Kidney epithelial cell (primary cell): ENCODE results near the gene AFF3. TPM values are rescaled to one million over a fixed set of nuclear protein-coding genes. Genes with fewer than 3 reads are reported as not detected.

Experiments used
- DNase-seq: peaks from one replicate; pipeline ENCODE4 v3.0.0-alpha.2; 2010; ENCODE audit warnings: low read depth
- H3K27me3 ChIP-seq: 2 replicates; pipeline ENCODE4 v1.6.0; 2011; ENCODE audit warnings: low read length; ENCODE audit not compliant: control insufficient read depth, insufficient read depth
- H3K36me3 ChIP-seq: 2 replicates; pipeline ENCODE4 v1.5.1; 2011; ENCODE audit warnings: low read length; ENCODE audit not compliant: control insufficient read depth, insufficient read depth
- H3K4me3 ChIP-seq: 2 replicates; pipeline ENCODE4 v1.5.1; 2011; ENCODE audit warnings: low read depth, mild to moderate bottlenecking, control low read depth, low read length
- total RNA-seq: library from RNA; depleted of rRNA; stranded (reverse); fragments of >200 nt; gene quantifications from 2 replicates; pipeline ENCODE4 v1.2.3, GENCODE V29; 2015
- TF ChIP-seq, protein P1 (sequence below): IDR thresholded peaks from 2 replicates; pipeline ENCODE4 v1.5.1; 2011; ENCODE audit warnings: mild to moderate bottlenecking, moderate library complexity, low read length, control low read depth, inconsistent platforms; ENCODE audit not compliant: insufficient read depth, poor library complexity, severe bottlenecking

Gene AFF3
- total RNA-seq, 1 donor from 2014 or later: 13.9 TPM

- DNase-seq: no peak
- TF ChIP-seq, protein P1, sequence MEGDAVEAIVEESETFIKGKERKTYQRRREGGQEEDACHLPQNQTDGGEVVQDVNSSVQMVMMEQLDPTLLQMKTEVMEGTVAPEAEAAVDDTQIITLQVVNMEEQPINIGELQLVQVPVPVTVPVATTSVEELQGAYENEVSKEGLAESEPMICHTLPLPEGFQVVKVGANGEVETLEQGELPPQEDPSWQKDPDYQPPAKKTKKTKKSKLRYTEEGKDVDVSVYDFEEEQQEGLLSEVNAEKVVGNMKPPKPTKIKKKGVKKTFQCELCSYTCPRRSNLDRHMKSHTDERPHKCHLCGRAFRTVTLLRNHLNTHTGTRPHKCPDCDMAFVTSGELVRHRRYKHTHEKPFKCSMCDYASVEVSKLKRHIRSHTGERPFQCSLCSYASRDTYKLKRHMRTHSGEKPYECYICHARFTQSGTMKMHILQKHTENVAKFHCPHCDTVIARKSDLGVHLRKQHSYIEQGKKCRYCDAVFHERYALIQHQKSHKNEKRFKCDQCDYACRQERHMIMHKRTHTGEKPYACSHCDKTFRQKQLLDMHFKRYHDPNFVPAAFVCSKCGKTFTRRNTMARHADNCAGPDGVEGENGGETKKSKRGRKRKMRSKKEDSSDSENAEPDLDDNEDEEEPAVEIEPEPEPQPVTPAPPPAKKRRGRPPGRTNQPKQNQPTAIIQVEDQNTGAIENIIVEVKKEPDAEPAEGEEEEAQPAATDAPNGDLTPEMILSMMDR: no peak
- H3K27me3 ChIP-seq: peaks cover 3% of the 10 kb centered on the region
- H3K4me3 ChIP-seq: no peak overlapping the region
- no peaks in the 10 kb centered on the region for H3K36me3 ChIP-seq
Measured at GRCh38 chr2:100041946-100042345, 100.4 kb downstream of the AFF3 start.

DNA sequence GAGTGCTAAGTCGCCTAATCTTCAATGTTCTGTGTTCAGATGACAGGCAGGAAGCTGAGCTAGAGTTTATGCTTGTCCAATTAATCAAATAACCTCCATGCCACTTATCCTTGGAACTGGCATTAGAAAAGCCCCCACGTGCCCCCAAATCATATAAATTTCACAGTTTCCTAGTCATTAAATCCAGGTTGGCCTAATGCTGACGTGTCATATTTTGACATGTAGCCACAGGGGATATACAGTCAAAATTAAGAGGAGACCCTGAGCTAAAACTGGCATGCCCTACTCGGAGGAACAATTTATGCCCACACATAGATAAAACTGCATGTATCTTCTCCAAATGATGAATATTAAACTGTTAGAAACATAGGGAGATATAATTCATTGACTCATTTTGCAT is 101.0 kb downstream of the AFF3 start:
- Histone ChIP-seq H3K27me3 (peaks cover 3% of the 10 kb centered on the region), H3K4me3 (no peak overlapping the region), H3K36me3 (no peaks in the 10 kb centered on the region)
- TF ChIP-seq, protein P1: no peak
- no peak for DNase-seq

DNA sequence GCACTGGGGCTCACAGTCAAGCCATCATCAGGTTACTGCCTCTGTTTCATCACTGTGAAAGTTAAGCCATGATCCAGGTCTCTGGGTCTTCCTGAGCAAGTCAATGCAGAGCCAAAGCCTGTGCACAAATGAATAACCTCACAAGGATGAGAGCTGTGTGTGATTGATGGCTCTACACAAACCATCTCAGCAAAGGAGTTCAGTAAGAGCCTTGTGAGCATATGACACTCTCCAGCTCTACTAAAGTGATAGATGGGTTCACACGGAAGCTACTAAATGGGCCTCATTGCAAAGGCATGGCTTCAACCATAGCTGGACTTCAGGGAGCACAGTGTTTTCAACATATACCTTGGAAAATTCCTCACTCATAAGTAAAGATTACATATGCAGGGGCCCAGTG is 101.5 kb downstream of the AFF3 start:
- Histone ChIP-seq H3K4me3 (no peak overlapping the region), H3K36me3 (no peaks in the 10 kb centered on the region), H3K27me3 (peaks cover 3% of the 10 kb centered on the region)
- TF ChIP-seq, protein P1: no peak
- DNase-seq: no peak

GRCh38 chr2:100039291-100039980 is 103.0 kb downstream of the AFF3 start:
- TF ChIP-seq, protein P1: no peak
- no peaks in the 10 kb centered on the region for H3K36me3 ChIP-seq
- no peak overlapping the region for H3K4me3 ChIP-seq
- H3K27me3 ChIP-seq: peaks cover 3% of the 10 kb centered on the region
- no peak for DNase-seq

GRCh38 chr2:100038011-100038410 is 104.4 kb downstream of the AFF3 start:
- no peak overlapping the region for H3K4me3 ChIP-seq
- TF ChIP-seq, protein P1: no peak
- no peaks in the 10 kb centered on the region for H3K27me3 ChIP-seq
- DNase-seq: no peak
- H3K36me3 ChIP-seq: no peaks in the 10 kb centered on the region

DNA sequence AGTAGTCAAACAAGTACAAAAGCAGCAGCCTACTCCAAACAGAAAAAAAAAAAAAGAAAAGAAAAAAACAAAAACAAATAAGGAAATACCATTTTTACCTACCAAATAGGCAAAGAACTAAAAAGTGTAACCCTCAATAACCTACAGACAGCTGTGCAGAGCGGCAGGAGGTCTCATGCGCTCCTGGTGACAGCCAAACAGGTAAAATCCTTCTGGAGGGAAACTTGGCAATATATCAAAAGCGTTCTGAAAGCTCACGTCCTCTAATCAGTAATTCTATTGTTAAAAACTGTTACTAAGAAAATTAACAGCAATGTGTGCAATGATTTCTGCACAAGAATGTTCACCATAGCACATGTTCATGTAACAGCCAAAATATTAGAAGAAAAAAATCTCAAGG is 105.6 kb downstream of the AFF3 start:
- no peaks in the 10 kb centered on the region for H3K27me3 ChIP-seq
- H3K4me3 ChIP-seq: no peak overlapping the region
- TF ChIP-seq, protein P1: no peak
- H3K36me3 ChIP-seq: no peaks in the 10 kb centered on the region
- no peak for DNase-seq
